Uterus (tissue), 4 donors: ENCODE results near the gene ME3. TPM values are rescaled to one million over a fixed set of nuclear protein-coding genes. Genes with fewer than 3 reads are reported as not detected.
"Not testable (repeated sequence)": the region's sequence is repeated elsewhere in the genome, so short reads cannot be mapped to it uniquely, and the experiment has no call there.

Source experiments
- DNase-seq, 2 donors: peaks; one replicate each; pipeline ENCODE4 v3.0.0-alpha.2; 2019 to 2020
- H3K27ac ChIP-seq, 2 donors: fragments of 200-600 bp; sonication (generic); 1 replicate in 1 of 2; 2 replicates in 1 of 2; pipeline ENCODE4 v1.5.1; 2016 to 2018
- H3K27me3 ChIP-seq, 2 donors: fragments of 200-600 bp; sonication (generic); one replicate each; pipeline ENCODE4 v1.5.1; 2018 to 2019; ENCODE audit warnings: control low read depth in 1 of 2
- H3K36me3 ChIP-seq, 2 donors: fragments of 200-600 bp; sonication (generic); one replicate each; pipeline ENCODE4 v1.5.1; 2019; ENCODE audit warnings: control low read depth in 1 of 2
- H3K4me1 ChIP-seq, 2 donors: fragments of 200-600 bp; sonication (generic); one replicate each; pipeline ENCODE4 v1.5.1; 2018 to 2019; ENCODE audit warnings: control low read depth in 1 of 2
- H3K4me3 ChIP-seq, 2 donors: fragments of 200-600 bp; sonication (generic); 1 replicate in 1 of 2; 2 replicates in 1 of 2; pipeline ENCODE4 v1.5.1; 2018 to 2019; ENCODE audit warnings: mild to moderate bottlenecking in 1 of 2
- H3K9me3 ChIP-seq, 2 donors: fragments of 200-600 bp; sonication (generic); one replicate each; pipeline ENCODE4 v1.5.1; 2019; ENCODE audit warnings: control low read depth in 1 of 2
- POLR2A ChIP-seq, 2 donors: fragments of 450-650 bp; IDR thresholded peaks; one replicate each; pipeline ENCODE4 v1.6.1; 2016; ENCODE audit warnings: antibody characterized with exemption in 2 of 2, mild to moderate bottlenecking in 1 of 2, moderate library complexity in 1 of 2
- intact Hi-C: fragments of 100-400 bp; cut with DNase I; formaldehyde crosslinking; loops from one replicate; pipeline ENCODE4 v1.15.1; 2023; ENCODE audit warnings: low total_unique reads
- total RNA-seq, 4 donors: library from RNA; depleted of rRNA in 3 of 4; stranded (reverse); fragments of >200 nt in 3 of 4; gene quantifications; one replicate each; pipeline versions ENCODE4 v1.1.0 to v1.2.4, GENCODE V29; 2014 to 2023
- TF ChIP-seq, protein P1 (sequence below), 4 experiments: fragments of 200-600 bp in 2 of 4; fragments of 450-650 bp in 2 of 4; sonication (generic) in 2 of 4; IDR thresholded peaks; one replicate each; pipeline ENCODE4 v1.5.1; 2016 to 2019; ENCODE audit warnings: antibody characterized with exemption in 4 of 4, mild to moderate bottlenecking in 2 of 4, moderate library complexity in 1 of 4
- donor health status: DM: yes; HTN: yes; CAD: no.

ME3 gene
- total RNA-seq, 4 donors from 2014 or later: 44.3 to 169 (median 54.2) TPM

DNA sequence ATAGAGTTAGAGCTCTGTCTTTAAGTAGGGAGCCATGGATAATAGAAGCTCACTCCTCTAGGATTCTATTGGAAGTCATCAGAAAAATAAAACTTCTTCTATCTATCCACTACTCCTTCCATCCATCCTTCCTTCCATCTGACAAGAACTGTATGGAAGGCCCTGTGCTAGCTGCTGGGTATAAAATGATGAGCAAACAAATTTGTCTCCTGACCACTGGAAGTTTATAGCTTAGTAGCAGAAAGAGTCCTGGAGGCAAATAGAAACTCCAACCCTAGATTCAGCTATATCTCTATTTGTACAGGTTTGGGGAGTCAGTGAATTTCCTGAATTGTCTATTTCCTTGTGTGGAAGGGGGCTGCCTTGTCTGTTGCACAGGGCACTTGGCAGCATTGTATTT, 136.6 kb downstream of the ME3 start:
- intact Hi-C loops: no loop called here
- TF ChIP-seq, protein P1, sequence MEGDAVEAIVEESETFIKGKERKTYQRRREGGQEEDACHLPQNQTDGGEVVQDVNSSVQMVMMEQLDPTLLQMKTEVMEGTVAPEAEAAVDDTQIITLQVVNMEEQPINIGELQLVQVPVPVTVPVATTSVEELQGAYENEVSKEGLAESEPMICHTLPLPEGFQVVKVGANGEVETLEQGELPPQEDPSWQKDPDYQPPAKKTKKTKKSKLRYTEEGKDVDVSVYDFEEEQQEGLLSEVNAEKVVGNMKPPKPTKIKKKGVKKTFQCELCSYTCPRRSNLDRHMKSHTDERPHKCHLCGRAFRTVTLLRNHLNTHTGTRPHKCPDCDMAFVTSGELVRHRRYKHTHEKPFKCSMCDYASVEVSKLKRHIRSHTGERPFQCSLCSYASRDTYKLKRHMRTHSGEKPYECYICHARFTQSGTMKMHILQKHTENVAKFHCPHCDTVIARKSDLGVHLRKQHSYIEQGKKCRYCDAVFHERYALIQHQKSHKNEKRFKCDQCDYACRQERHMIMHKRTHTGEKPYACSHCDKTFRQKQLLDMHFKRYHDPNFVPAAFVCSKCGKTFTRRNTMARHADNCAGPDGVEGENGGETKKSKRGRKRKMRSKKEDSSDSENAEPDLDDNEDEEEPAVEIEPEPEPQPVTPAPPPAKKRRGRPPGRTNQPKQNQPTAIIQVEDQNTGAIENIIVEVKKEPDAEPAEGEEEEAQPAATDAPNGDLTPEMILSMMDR (IDR thresholded peaks at IDR 0.05): no peak
- no peak for TF ChIP-seq POLR2A (IDR thresholded peaks at IDR 0.05)
- no peak overlapping the region for H3K27ac ChIP-seq
- H3K4me1 ChIP-seq: no peaks in the 10 kb centered on the region
- H3K9me3 ChIP-seq: no peaks in the 10 kb centered on the region
- no peaks in the 10 kb centered on the region for H3K27me3 ChIP-seq
- H3K4me3 ChIP-seq: no peak overlapping the region
- DNase-seq: no peak
- no peaks in the 10 kb centered on the region for H3K36me3 ChIP-seq

DNA sequence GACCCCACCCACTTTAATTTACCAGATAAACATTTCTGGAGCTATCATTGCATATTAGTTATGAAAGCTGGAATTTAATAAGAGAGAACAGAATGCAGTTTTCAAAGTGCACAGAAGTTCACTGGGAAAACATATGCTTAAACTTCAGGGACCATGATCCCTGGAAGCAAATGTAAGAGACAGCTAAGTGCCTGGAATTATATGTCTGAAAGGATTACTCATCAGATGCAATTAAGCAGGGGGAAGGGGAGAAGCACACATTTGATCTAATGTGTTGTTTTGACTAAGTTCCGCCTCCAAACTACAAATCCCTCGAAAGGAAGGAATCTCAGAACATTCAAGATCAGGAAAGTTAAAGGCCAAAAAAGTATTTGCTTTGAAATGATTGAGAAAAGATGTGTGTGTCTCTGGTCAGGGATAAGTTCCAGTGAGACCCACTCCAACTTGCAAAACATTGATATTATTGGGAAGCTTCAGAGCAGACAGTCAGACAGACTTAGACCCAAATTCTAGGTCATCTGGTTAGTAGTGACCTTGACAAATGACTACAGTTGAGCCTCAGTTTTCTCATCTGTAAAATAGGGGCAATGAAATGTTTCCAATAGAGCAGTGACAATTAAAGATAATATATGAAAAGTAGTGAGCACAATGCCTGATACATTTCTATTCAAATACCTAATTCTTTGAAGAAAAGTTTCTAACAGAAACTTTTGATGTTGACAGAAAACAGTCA, 147.6 kb downstream of the ME3 start:
- H3K9me3 ChIP-seq: peaks cover 0 to 2% of the 10 kb centered on the region in 2 donors
- H3K4me1 ChIP-seq: peaks cover 6 to 24% of the 10 kb centered on the region in 2 donors
- TF ChIP-seq POLR2A (IDR thresholded peaks at IDR 0.05): no peak
- TF ChIP-seq, protein P1 (IDR thresholded peaks at IDR 0.05): no peak
- no peak overlapping the region for H3K4me3 ChIP-seq
- DNase-seq: no peak
- intact Hi-C loops: no loop called here
- H3K27ac ChIP-seq: peak overlapping the region; percentile 79 to 94
- no peaks in the 10 kb centered on the region for H3K36me3 ChIP-seq
- H3K27me3 ChIP-seq: no peaks in the 10 kb centered on the region

DNA sequence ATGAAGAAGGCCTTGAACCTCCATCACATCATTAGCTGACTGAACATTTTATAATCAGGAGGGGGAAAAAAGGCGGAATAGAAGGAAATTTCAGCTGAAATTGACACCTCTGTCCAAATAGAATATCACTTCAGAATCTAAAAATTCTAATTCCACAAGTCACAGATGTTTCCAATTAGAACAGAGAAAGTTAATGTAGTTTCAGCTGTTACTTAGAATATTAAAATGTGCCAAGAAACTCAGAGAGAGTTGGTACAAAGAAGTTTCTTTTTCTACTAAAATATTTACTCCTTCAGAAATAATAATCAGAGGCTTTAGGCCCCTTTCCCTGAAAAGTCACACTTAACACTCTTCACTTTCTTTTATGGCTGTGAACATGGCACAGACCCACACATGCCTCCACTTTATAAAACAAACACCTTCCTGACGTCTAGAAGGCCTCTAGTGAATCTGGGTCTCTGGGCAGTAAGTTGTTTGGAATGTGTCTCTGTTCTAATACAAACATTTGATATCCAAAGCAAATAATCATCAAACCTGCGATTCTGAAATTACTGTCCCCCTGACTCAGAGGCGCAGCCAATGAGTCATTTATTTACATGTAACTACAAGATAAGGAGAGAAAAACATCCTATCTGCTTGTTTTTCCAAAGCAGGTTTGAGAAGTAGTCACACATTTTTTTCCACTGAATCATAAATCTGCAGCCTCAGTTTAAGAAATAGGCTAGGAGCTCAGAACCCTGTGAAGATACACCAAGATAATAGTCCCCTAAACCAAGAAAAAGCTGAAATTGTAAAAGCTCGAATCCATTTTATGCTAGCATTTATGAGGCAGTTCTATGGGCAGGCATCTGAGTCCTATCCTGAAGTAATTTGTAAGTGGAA, 148.4 kb downstream of the ME3 start:
- H3K4me3 ChIP-seq: no peak overlapping the region
- DNase-seq: no peak
- H3K27me3 ChIP-seq: no peaks in the 10 kb centered on the region
- peaks cover 0 to 2% of the 10 kb centered on the region in 2 donors for H3K9me3 ChIP-seq
- peak overlapping the region; percentile 79 to 94 for H3K27ac ChIP-seq
- no peak for TF ChIP-seq POLR2A (IDR thresholded peaks at IDR 0.05)
- TF ChIP-seq, protein P1 (IDR thresholded peaks at IDR 0.05): no peak
- no peaks in the 10 kb centered on the region for H3K36me3 ChIP-seq
- peaks cover 9 to 29% of the 10 kb centered on the region in 2 donors for H3K4me1 ChIP-seq
- intact Hi-C loops: no loop called here

DNA sequence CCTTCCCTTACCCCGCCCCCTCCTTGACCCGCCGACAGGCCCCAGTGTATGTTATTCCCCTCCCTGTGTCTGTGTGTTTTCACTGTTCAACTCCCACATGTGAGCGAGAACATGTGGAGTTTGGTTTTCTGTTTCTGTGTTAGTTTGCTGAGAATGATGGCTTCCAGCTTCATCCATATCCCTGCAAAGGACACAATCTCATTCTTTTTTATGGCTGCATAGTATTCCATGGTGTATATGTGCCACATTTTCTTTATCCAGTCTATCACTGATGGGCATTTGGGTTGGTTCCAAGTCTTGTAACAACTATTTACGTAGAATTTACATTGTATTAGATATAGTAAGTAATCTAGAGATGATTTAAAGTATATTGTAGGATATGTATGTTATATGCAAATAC, 149.9 kb downstream of the ME3 start:
- H3K4me1 ChIP-seq: peaks cover 9 to 36% of the 10 kb centered on the region in 2 donors
- intact Hi-C loops, H3K4me3 ChIP-seq, H3K27me3 ChIP-seq, DNase-seq, H3K9me3 ChIP-seq, H3K36me3 ChIP-seq: not testable (repeated sequence)
- peak overlapping the region in 1 of 2 donors; percentile 94 for H3K27ac ChIP-seq

DNA sequence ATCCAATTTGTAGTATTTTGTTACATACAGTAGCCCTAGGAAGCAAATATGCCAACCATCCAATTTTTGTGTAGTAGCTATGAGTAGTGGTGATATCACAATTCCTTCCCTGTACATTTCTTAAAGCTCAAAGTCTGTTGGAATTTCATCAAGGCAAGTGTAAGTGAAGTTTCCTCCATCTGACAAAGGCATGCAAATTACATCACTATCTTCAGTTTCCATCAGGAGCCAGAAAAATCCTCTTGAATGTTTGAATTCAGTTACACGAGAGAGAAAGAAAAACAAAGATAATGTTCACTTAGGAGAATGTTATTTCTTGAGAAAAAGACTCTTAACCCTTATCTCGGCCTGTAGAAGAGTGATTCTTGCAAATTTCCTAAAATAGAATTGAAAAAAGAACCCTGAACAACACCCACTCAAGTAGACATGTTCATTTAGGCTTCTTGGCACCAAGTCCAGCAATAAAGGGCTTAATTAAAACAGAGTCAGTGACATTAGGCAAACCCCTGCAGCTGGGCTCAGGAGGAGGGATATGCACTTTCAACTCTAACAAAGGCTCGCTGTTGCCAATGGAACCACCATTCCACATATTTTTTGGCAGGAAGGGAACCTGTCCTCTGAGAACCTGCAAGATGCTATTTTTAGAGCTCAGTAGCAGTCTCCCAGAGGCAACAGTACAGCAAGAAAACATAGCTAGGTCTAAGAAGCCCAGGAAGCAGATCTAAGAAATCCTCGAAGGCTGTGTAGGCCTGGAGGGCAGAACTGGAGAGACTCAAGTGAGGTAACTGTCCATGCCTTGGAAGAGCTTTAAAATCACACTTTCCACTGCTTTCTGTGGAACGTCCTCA, 153.1 kb downstream of the ME3 start:
- peak; percentile 26 to 31 for DNase-seq
- Histone ChIP-seq H3K27me3 (no peaks in the 10 kb centered on the region), H3K4me3 (no peak overlapping the region), H3K36me3 (no peaks in the 10 kb centered on the region), H3K4me1 (peaks cover 9 to 35% of the 10 kb centered on the region in 2 donors), H3K27ac (peak overlapping the region; percentile 67 to 89), H3K9me3 (no peaks in the 10 kb centered on the region)
- TF ChIP-seq, protein P1 (IDR thresholded peaks at IDR 0.05): no peak
- no peak for TF ChIP-seq POLR2A (IDR thresholded peaks at IDR 0.05)
- intact Hi-C loops: no loop called here
